HCT116 (cell line): ENCODE measurements around the gene GMDS. TPM values are rescaled to one million over a fixed set of nuclear protein-coding genes. Genes with fewer than 3 reads are reported as not detected.

Experiments
- ATAC-seq: fragments of 200-7000 bp; cut with Tn5 transposase; 2 replicates; pipeline ENCODE4 v1.9.1; 2020; ENCODE audit warnings: mild to moderate bottlenecking, moderate library complexity
- BruUV-seq: library from RNA; stranded (reverse); fragments of 400-500 nt; replicated peaks from 2 replicates; lab custom pipeline; 2021; lab: Mats Ljungman, UMichigan
- CTCF ChIA-PET: fragments of 300-600 bp; sonication (Branson Sonifier 250); formaldehyde crosslinking; loops from one replicate; lab custom pipeline; 2021; ENCODE audit warnings: antibody characterized with exemption; lab: Charles Lee
- POLR2A ChIA-PET: fragments of 300-600, 350-600 bp; sonication (Branson Sonifier 250); formaldehyde crosslinking; loops from one replicate; lab custom pipeline; 2021; ENCODE audit warnings: antibody characterized with exemption; lab: Charles Lee
- RAD21 ChIA-PET, 2 experiments: fragments of 300-600 bp; sonication (Branson Sonifier 250); formaldehyde crosslinking; loops; one replicate each; lab custom pipeline; 2023; ENCODE audit warnings: low total read pairs in 2 of 2; ENCODE audit not compliant: uncharacterized antibody in 2 of 2, unreplicated experiment in 2 of 2, low non-redundant PET in 1 of 2; lab: Charles Lee
- DNase-seq: peaks from one replicate; pipeline ENCODE4 v3.0.0-alpha.2; 2010; ENCODE audit warnings: low read depth, low spot score
- H2AFZ ChIP-seq: fragments of 200-600 bp; shearing (Covaris generic), sonication (generic); 2 replicates; pipeline ENCODE4 v1.6.1; 2017; ENCODE audit warnings: low read depth, mixed run types, mixed read lengths, antibody characterized with exemption, low read length; ENCODE audit not compliant: poor library complexity, severe bottlenecking
- H3K27ac ChIP-seq: 2 replicates; pipeline ENCODE4 v1.5.1; 2012; ENCODE audit warnings: low read depth, low read length
- H3K27me3 ChIP-seq: fragments of 200-600 bp; sonication (generic); 2 replicates; pipeline ENCODE4 v1.6.1; 2016; ENCODE audit warnings: mixed run types, low read length, mixed read lengths; ENCODE audit not compliant: insufficient read depth
- H3K36me3 ChIP-seq, 2 experiments: fragments of 200-500 bp in 1 of 2; fragments of 200-600 bp in 1 of 2; sonication (Bioruptor generic) in 1 of 2; sonication (generic) in 1 of 2; 2 replicates each; pipeline versions ENCODE4 v1.5.1 to v1.6.1; 2014 to 2016; ENCODE audit warnings: low read length in 2 of 2, inconsistent platforms in 1 of 2, mixed read lengths in 1 of 2, mixed run types in 1 of 2; ENCODE audit not compliant: insufficient read depth in 2 of 2, control insufficient read depth in 1 of 2
- H3K4me1 ChIP-seq, 2 experiments: fragments of 200-600 bp in 1 of 2; sonication (generic) in 1 of 2; 2 replicates each; pipeline versions ENCODE4 v1.5.1 to v1.6.1; 2012 to 2017; ENCODE audit warnings: low read length in 2 of 2, inconsistent platforms in 1 of 2, mild to moderate bottlenecking in 1 of 2, mixed read lengths in 1 of 2, mixed run types in 1 of 2, moderate library complexity in 1 of 2; ENCODE audit not compliant: insufficient read depth in 2 of 2, control insufficient read depth in 1 of 2
- H3K4me2 ChIP-seq: fragments of 200-600 bp; sonication (generic); 2 replicates; pipeline ENCODE4 v1.6.1; 2017; ENCODE audit warnings: mixed run types, low read length, mixed read lengths
- H3K4me3 ChIP-seq, 2 experiments: fragments of 200-600 bp in 1 of 2; sonication (generic) in 1 of 2; replicated peaks in 1 of 2; 2 replicates each; pipeline ENCODE4 v1.5.1; 2011 to 2016; ENCODE audit warnings: low read length in 2 of 2, control low read depth in 1 of 2, low read depth in 1 of 2, mild to moderate bottlenecking in 1 of 2, mixed read lengths in 1 of 2, mixed run types in 1 of 2
- H3K79me2 ChIP-seq: fragments of 200-600 bp; sonication (generic); 2 replicates; pipeline ENCODE4 v1.6.1; 2017; ENCODE audit warnings: mild to moderate bottlenecking, mixed run types, low read length, moderate library complexity, mixed read lengths; ENCODE audit not compliant: insufficient read depth
- H3K9ac ChIP-seq: fragments of 200-600 bp; sonication (generic); 2 replicates; pipeline ENCODE4 v1.6.1; 2016; ENCODE audit warnings: low read length, mixed read lengths
- H3K9me2 ChIP-seq: fragments of 200-600 bp; sonication (generic), shearing (Covaris generic); 2 replicates; pipeline ENCODE4 v1.6.1; 2017; ENCODE audit warnings: mixed run types, mild to moderate bottlenecking, moderate library complexity; ENCODE audit not compliant: insufficient read depth
- H3K9me3 ChIP-seq, 2 experiments: fragments of 200-500 bp in 1 of 2; fragments of 200-600 bp in 1 of 2; sonication (Bioruptor generic) in 1 of 2; sonication (generic) in 1 of 2; 2 replicates each; pipeline ENCODE4 v1.6.1; 2014 to 2017; ENCODE audit warnings: low read length in 2 of 2, mixed read lengths in 2 of 2, inconsistent platforms in 1 of 2, low read depth in 1 of 2, mild to moderate bottlenecking in 1 of 2, mixed run types in 1 of 2, moderate library complexity in 1 of 2; ENCODE audit not compliant: control insufficient read depth in 1 of 2, insufficient read depth in 1 of 2
- H4K20me1 ChIP-seq: fragments of 200-600 bp; sonication (generic), shearing (Covaris generic); 2 replicates; pipeline ENCODE4 v1.6.1; 2017; ENCODE audit warnings: mixed run types, mild to moderate bottlenecking, moderate library complexity; ENCODE audit not compliant: insufficient read depth
- ATF3 ChIP-seq: IDR thresholded peaks from 2 replicates; pipeline ENCODE4 v1.6.1; 2012
- EGR1 ChIP-seq: IDR thresholded peaks from 2 replicates; pipeline ENCODE4 v1.6.1; 2012; ENCODE audit warnings: low read depth
- ELF1 ChIP-seq: IDR thresholded peaks from 2 replicates; pipeline ENCODE4 v1.6.1; 2012; ENCODE audit warnings: low read depth, borderline replicate concordance
- EZH2 ChIP-seq: fragments of 200-600 bp; sonication (generic); IDR thresholded peaks from 2 replicates; pipeline ENCODE4 v1.6.1; 2017; ENCODE audit warnings: antibody characterized with exemption, mixed run types
- JUND ChIP-seq: IDR thresholded peaks from 2 replicates; pipeline ENCODE4 v1.6.1; 2012
- POLR2AphosphoS5 ChIP-seq: IDR thresholded peaks from 2 replicates; pipeline ENCODE4 v1.6.1; 2011; ENCODE audit warnings: mild to moderate bottlenecking, low read depth, low read length, moderate library complexity
- SIN3A ChIP-seq: IDR thresholded peaks from 2 replicates; pipeline ENCODE4 v1.6.1; 2012; ENCODE audit warnings: low read depth
- TCF7L2 ChIP-seq: IDR thresholded peaks from 2 replicates; pipeline ENCODE4 v1.7.0; 2011; ENCODE audit warnings: borderline replicate concordance, inconsistent platforms; ENCODE audit not compliant: insufficient read depth, insufficient read length; ENCODE audit errors: extremely low read depth
- YY1 ChIP-seq: IDR thresholded peaks from 2 replicates; pipeline ENCODE4 v1.6.1; 2011; ENCODE audit warnings: low read length, low read depth, moderate library complexity, mild to moderate bottlenecking; ENCODE audit not compliant: insufficient replicate concordance; ENCODE audit errors: extremely low read depth
- ZFX ChIP-seq: fragments of 450-650 bp; IDR thresholded peaks from 2 replicates; pipeline ENCODE4 v1.6.1; 2017
- ZNF274 ChIP-seq: fragments of 200-500 bp; sonication (Bioruptor generic); IDR thresholded peaks from 2 replicates; pipeline ENCODE4 v1.6.1; 2014; ENCODE audit warnings: mild to moderate bottlenecking, low read depth, low read length, inconsistent platforms
- intact Hi-C: fragments of 100-400 bp; cut with micrococcal nuclease; formaldehyde crosslinking; loops from 2 replicates; pipeline ENCODE4 v1.10.0; 2022
- total RNA-seq: library from RNA; stranded (reverse); gene quantifications from one replicate; pipeline ENCODE4 v1.2.1, GENCODE V29; 2021; ENCODE audit not compliant: unreplicated experiment
- TF ChIP-seq, protein P1 (sequence below): IDR thresholded peaks from 2 replicates; pipeline ENCODE4 v1.6.1; 2011; ENCODE audit warnings: mild to moderate bottlenecking, low read length, moderate library complexity; ENCODE audit not compliant: insufficient replicate concordance; ENCODE audit errors: extremely low read depth
- TF ChIP-seq, protein P2 (sequence below), 3 experiments: fragments of 200-600 bp in 1 of 3; sonication (generic) in 1 of 3; IDR thresholded peaks in 2 of 3; conservative IDR thresholded peaks in 1 of 3; 2 replicates each; pipeline ENCODE4 v1.5.1; 2012 to 2017; ENCODE audit warnings: low read depth in 2 of 3, low read length in 2 of 3, antibody characterized with exemption in 1 of 3, borderline replicate concordance in 1 of 3, control low read depth in 1 of 3, mild to moderate bottlenecking in 1 of 3, mixed read lengths in 1 of 3, mixed run types in 1 of 3, moderate library complexity in 1 of 3; ENCODE audit not compliant: insufficient read depth in 1 of 3

GMDS gene
- total RNA-seq, 1 experiment from 2014 or later: 34.4 TPM

- BruUV-seq: no TSS peak
- H3K79me2 ChIP-seq: no peaks in the 10 kb centered on the region
- H3K4me2 ChIP-seq: no peak overlapping the region
- intact Hi-C loops: no loop called here
- H3K9me2 ChIP-seq: no peaks in the 10 kb centered on the region
- no peak overlapping the region for H3K4me3 ChIP-seq
- H3K27me3 ChIP-seq: no peaks in the 10 kb centered on the region
- no peak overlapping the region for H3K9ac ChIP-seq
- no peaks in the 10 kb centered on the region for H3K9me3 ChIP-seq
- H2AFZ ChIP-seq: no peak overlapping the region
- ChIA-PET RAD21 (no interaction called here), POLR2A (no interaction called here), CTCF (no interaction called here)
- DNase-seq (no peak), ATAC-seq (no peak)
- no peaks in the 10 kb centered on the region for H4K20me1 ChIP-seq
- TF ChIP-seq ATF3 (no peak), EZH2 (no peak), TCF7L2 (no peak), JUND (no peak), POLR2AphosphoS5 (no peak), EGR1 (no peak), ZFX (no peak), YY1 (no peak), ZNF274 (no peak), SIN3A (no peak), ELF1 (no peak)
- TF ChIP-seq, protein P1, sequence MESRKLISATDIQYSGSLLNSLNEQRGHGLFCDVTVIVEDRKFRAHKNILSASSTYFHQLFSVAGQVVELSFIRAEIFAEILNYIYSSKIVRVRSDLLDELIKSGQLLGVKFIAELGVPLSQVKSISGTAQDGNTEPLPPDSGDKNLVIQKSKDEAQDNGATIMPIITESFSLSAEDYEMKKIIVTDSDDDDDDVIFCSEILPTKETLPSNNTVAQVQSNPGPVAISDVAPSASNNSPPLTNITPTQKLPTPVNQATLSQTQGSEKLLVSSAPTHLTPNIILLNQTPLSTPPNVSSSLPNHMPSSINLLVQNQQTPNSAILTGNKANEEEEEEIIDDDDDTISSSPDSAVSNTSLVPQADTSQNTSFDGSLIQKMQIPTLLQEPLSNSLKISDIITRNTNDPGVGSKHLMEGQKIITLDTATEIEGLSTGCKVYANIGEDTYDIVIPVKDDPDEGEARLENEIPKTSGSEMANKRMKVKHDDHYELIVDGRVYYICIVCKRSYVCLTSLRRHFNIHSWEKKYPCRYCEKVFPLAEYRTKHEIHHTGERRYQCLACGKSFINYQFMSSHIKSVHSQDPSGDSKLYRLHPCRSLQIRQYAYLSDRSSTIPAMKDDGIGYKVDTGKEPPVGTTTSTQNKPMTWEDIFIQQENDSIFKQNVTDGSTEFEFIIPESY: no peak
- TF ChIP-seq, protein P2, sequence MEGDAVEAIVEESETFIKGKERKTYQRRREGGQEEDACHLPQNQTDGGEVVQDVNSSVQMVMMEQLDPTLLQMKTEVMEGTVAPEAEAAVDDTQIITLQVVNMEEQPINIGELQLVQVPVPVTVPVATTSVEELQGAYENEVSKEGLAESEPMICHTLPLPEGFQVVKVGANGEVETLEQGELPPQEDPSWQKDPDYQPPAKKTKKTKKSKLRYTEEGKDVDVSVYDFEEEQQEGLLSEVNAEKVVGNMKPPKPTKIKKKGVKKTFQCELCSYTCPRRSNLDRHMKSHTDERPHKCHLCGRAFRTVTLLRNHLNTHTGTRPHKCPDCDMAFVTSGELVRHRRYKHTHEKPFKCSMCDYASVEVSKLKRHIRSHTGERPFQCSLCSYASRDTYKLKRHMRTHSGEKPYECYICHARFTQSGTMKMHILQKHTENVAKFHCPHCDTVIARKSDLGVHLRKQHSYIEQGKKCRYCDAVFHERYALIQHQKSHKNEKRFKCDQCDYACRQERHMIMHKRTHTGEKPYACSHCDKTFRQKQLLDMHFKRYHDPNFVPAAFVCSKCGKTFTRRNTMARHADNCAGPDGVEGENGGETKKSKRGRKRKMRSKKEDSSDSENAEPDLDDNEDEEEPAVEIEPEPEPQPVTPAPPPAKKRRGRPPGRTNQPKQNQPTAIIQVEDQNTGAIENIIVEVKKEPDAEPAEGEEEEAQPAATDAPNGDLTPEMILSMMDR (IDR thresholded peaks at IDR 0.05 in 2 of 3, conservative IDR thresholded peaks at IDR 0.05 in 1 of 3; ENCODE audit: borderline replicate concordance in 1 of 3, insufficient read depth in 1 of 3, low read depth in 2 of 3, low read length in 2 of 3): no peak
- H3K36me3 ChIP-seq: no peaks in the 10 kb centered on the region
- peaks cover 3 to 5% of the 10 kb centered on the region in 2 experiments; a peak in 2 of 4 replicates for H3K4me1 ChIP-seq
- H3K27ac ChIP-seq: no peak overlapping the region
Measured at GRCh38 chr6:2168480-2168879, 76.9 kb downstream of the GMDS start.
